HPDE6-E6E7 (cell line): Measurements from ENCODE around the gene XAF1.
"Not testable (repeated sequence)": the region's sequence is repeated elsewhere in the genome, so short reads cannot be mapped to it uniquely, and the experiment has no call there.

ENCODE experiments used
- DNase-seq: peaks from one replicate; pipeline ENCODE4 v3.0.0; 2011; ENCODE audit warnings: missing footprints; ENCODE audit errors: extremely low spot score

Gene XAF1

DNA sequence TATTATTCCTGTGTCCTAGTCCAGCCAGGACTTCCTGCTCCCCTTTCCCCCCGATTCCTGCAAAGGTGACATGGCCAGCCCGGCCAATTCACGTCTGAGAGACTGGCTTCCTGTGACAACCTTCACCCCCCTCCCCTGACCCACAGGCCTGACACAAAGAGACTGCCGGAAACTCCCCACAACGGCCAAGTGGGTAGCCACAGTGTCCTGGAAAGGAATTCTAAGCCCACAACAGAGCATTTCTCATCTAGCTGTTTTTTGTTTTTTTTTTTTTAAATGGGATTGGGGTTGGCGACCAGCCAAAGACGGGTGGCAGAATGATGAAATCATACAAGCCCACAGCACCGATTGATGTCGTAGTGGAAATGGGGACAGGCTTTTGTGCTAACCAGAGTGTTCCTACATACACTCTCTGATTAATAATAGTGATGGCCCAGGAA lies 2.8 kb upstream of the XAF1 start:
- no peak for DNase-seq

DNA sequence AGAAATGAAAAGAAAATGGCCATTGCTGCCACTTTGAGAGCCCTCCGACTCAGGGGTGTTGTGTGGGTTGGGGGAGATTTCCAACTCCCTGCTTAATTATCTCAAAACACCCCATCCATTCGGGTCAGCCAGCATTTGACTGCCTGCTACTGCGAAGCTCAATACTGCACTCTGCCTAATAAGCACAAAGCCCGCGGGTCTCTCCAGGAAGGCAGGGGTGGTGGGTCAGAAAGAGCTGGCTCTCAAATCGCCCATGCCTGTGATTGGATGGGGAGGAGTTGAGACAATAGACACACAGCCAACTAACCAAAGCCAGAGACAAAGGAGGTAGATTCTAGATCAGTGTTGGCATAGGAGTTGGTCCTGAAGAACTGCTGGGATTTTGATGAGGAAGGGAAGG lies 2.3 kb upstream of the XAF1 start:
- DNase-seq: no peak

DNA sequence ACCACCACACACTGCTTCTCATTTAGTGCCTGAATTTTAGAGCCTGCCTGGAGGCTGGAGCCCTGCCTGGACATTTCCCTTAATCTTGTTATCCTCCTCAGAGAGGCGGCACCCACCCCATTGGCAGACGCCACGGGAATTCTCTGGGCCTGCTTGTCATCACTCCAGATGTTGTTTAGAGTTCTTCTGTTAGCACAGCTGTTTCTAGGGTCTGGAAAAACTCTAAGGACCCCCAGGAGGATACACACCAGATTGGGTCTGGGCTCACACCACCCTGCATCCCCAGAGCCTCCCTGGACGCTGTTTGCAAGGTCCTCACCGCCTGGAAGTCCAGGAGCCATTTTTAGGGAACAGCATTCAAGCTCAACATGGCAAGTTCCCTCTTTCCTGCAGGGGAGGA lies 565 bp upstream of the XAF1 start:
- no peak for DNase-seq

DNA sequence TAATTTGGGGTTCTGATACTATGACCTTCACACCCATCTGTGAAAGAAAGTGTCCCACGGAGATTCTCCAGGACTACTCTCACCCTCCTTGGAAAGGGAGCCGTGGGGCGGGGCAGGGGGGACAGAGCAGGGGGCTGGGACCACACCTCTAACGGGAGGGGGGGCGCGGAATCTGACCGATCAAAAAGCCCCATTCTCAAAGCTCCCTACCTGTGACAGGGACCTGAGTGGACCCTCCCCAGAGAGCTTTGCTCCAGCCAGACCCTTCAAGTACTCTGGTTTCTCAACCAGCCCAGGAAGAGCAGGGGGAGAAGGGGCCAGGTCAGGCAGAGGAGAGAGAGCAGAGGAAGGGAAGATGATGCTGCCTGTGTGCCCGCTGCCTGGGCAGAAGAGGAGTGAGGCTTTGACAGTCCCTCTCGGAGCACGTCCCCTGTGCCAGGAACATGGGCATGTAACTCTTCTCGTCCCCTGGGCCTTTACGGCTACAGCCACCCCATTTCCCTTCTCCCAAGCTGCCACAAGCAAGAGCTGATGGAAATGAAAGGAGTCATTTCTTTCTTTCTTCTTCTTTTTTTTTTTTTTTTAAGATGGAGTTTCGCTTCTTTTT lies 682 bp downstream of the XAF1 start:
- no peak for DNase-seq

DNA sequence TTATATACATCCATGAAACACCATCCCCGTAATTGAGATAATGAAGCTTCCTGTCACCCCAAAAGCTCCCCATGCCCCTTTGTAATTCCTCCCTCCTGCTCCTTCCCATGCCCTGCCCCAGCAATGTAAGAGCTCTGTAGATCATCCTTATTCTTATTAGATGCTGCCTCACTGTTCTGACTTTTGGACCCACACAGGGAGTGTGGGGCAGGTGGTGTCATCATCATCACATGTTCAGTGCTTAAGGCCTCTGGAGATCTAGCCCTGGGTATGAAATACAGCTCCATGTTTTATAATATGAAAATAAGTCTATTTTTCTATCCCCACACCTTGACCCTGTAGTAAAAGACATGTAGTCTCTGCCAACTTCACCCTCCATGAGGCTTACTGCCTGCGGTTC lies 1.9 kb downstream of the XAF1 start:
- DNase-seq: no peak

DNA sequence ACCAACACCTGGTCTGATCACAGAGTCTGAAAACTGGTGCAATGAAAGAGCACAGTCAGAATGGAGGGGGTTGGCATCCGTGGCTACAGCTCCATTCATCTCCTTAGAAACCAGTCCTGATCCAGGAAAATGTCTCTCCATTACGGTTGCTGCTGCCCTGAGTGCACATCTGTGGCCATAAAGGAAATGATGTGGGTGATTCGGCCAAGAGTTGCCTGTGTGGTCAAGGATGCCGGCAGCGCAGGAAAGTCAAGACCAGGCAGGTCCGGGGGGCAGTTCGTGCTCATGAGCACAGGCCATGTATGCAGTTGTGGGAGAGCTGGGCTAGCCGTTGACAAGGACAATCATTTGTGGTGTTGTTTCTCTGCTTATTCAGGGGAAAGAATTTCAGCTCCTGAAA lies 5.9 kb downstream of the XAF1 start:
- DNase-seq: no peak

DNA sequence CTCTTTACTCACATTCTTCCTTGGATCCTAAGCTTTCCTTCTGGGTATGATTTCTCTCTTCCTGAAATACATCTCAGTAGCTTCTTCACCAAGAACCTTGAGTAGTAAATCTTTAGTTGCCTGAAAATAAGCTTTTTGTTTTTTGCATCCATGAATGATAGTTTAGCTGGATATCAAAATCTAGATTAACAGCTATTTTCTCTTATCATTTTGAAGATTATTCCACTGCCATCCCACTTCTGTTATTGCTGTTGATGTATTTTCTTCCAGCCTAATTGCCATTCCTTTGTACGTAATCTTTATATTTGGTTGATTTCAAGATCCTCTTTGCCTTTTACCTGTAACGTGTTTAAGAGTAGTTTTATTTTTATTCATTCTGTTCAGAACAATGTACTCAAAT lies 12.6 kb downstream of the XAF1 start:
- DNase-seq: no peak

DNA sequence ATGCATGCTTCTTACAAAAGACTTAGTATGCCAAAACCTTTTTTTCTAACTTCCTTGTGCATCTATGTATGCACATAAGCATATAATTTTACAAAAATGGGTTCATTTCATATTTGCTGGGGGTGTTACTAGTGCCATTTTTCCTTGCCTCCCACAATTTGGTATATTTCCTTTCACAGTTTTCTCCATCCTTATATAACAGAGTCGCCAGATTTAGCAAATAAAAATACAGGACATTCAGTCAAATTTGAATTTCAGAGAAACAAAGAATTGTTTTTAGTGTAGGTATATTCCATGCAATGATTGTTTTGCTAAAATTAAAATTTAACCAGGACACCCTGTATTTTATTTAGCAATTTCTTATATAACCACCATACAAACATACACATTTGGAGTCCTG lies 16.2 kb downstream of the XAF1 start:
- no peak for DNase-seq

DNA sequence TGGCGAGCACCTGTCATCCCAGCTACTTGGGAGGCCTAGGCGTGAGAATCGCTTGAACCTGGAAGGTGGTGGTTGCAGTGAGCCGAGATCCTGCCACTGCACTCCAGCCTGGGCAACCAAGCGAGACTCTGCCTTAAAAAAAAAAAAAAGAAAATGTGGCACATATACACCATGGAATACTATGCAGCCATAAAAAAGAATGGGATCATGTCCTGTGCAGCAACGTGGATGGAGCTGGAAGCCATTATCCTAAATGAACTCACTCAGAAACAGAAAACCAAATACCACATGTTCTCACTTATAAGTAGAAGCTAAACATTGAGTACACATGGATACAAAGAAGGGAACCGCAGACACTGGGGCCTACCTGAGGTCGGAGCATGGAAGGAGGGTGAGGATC lies 19.1 kb downstream of the XAF1 start:
- DNase-seq: not testable (repeated sequence)

DNA sequence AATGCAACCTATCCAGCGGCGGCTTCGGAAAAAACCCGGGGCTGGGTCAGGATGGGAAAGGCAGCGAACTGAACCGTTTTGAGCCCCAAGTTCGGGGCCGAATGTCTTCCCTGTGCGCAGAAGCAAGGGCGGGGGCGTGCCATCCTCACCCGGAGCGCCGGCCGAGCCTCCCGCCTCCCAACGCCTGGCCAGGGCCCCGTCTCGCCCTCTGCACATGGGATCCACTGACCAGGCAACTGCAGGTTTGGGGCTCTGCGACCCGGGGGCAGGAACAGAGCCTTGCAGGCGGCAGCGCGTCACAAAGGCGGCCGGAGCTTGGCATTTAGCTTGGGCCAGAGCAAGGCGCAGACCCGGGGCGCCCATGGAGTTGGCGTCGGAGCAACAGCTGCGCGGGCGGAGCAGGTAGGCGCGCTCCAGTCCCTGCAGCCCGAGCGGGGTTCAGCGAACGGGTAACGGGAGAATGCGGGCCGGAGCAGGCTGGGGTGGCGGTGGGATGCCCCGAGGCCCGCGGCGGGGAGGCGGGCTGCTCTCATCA lies 20.1 kb downstream of the XAF1 start, which contains the start of gene FBXO39:
TSS of gene FBXO39 (plus strand) at position 345 of the 535 bp plus-strand sequence. CDS start 3,654 bp downstream, outside the sequence.
- DNase-seq: no peak

DNA sequence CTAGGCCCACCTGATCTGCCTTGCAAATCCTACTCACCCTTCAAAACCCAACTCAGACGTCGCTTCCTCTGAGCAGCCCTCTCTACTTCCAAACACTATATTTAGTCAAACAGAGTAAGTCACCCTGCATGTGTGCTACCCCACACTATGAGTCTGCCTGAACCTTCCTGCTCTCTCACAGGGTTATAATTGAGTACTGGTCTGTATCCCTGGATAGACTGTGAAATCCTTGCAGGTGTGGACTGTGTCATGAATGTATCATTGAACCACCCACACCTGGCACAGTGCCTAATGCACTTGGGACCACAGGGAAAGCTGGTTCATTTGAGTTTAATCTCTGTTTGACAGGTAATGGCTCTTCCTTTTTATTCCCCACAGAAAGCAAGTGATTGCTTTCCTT lies 23.6 kb downstream of the XAF1 start:
- DNase-seq: no peak

DNA sequence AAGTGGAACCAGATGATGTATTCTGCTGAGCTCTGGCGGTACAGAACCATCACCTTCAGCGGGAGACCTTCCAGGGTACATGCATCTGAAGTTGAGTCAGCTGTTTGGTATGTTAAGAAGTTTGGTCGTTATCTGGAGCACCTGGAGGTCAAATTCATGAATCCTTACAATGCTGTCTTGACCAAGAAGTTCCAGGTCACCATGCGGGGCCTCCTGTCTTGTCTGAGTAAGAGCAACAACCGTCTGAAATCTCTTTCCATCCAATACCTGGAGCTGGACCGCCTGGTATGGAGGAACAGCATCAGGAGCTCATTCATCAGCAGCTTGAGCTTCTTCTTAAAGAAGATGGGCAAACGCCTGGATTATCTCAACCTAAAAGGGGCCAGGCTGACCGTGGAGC lies 24.2 kb downstream of the XAF1 start:
- DNase-seq: no peak

DNA sequence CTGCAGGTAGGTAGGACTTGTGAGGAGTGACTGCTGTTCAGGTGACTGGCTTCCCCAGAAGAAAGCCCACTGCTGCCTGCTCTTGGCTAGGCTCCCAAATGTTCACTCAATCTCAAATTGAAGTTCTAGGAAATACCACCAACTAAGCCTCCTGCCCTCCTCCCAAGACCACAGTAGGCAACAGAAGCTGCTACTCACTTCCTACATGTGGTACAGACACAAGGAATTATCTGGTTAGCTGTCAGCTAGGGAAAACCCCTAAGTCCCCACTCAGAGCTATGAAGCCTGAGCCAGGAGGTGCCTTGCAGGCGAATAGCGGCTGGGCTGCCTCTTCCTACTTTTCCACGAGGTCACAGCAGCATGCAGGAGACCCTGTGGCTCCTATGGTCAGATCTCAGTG lies 25.0 kb downstream of the XAF1 start:
- DNase-seq: no peak

DNA sequence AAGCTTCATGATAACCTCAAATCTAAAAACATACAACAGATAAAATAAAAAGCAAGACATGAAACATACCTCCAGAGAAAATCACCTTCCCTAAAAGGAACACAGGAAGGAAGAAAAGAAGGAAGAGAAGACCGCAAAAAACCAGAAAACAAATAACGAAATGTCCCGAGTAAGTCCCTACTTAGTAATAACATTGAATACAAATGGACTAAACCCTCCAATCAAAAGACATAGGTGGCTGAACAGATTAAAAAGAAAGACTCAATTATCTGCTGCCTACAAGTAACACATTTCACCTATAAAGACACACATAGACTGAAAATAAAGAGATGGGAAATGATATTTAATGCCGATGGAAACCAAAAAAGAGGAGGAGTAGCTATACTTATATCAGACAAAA lies 26.4 kb downstream of the XAF1 start:
- no peak for DNase-seq

DNA sequence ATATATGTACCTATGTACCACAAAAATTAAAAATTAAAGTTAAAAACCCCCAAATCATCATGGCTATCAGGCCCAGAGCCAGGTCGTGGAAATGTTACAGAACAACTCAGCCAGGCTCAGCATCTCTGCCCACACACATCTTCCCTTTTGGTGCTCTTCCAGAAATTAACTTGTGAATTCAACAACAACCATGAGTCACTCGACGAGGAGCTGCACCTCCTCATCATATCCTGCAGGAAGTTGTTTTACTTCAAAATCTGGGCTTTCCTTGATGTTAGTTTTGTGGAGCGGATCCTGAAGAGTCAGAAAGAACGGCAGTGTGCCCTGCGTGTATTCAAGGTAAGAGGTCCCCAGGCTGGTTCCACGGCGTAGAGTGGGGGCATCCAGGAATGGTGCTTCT lies 30.8 kb downstream of the XAF1 start:
- DNase-seq: no peak

DNA sequence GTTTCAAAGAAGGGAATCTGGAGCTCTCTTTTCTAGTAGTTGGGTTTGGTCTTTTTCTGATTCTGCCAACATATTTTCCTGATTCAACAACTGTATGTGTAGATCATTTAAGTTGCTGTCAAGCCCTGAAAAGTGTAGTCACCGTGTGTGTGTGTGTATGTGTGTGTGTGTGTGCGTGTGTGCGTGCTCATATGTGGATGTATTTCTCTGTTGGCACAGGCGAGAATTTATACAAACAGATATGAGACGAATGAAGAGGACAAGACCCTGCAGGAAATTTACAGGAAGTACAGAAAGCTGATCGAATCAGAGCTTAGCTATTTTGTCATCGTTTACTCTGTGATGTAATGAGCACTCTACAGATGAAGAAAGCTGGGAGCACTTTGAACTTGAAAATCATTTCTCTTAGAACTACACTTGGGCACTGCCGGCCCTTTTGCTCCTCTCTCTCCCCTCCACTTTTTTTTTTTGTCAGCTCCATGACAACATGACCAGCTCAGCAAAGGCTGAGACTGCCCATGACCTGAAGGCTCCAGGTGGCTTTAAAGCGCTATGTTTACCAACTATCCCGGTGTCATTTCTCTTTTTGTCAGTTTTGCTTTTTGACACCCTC lies 31.3 kb downstream of the XAF1 start:
- no peak for DNase-seq

DNA sequence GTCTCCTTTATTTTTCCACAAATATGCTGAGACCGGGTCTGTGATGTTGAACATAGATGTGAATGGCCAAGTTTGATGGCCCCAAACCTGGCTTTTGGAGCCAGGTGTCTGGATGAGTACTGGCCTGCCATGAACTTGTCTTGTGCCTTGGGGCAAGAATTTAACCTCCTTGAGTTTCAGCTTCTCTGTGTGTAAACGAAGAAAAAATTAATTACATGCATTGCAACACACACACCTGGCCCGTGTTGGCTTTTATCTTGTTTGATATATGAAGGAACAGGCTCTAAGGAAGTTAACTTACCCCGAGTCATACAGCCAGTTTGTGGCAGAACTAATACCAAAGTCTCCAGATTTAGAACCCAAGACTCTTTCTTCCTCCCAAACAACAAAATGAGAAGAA lies 33.3 kb downstream of the XAF1 start:
- DNase-seq: no peak

DNA sequence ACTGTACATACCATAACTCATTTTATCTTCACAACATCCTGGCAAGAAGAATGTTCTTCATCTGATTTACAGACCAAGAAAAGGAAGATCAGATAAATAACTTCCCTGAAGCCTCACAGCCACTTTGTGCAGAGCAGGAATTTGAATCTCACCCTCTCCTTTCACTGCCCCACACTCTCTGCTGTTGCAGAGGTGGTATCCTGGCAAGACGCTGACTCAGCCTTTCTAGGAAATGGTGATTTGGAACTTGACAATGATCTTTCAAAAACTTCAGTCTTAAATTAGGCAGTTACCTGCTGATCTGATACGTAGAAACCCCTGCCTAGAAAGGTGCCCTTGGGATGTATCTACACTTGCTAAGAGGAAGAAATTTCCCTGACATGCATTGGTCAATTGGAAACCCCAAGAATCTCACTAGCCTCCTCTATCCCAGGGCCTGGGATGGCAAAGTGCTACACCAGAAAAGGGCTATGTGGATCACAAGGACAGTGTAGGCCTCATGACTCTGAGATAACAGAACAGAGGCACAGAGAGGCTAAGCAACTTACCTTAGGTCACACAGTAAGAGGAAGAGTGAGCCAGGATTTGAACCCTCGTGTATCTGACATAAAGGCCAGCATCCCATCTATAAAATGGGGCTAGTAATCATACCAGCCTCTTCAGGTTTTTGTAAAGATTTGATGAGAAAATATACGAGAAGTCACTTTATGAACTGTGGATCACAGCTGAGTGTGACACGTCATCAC lies 38.1 kb downstream of the XAF1 start:
- DNase-seq: no peak

DNA sequence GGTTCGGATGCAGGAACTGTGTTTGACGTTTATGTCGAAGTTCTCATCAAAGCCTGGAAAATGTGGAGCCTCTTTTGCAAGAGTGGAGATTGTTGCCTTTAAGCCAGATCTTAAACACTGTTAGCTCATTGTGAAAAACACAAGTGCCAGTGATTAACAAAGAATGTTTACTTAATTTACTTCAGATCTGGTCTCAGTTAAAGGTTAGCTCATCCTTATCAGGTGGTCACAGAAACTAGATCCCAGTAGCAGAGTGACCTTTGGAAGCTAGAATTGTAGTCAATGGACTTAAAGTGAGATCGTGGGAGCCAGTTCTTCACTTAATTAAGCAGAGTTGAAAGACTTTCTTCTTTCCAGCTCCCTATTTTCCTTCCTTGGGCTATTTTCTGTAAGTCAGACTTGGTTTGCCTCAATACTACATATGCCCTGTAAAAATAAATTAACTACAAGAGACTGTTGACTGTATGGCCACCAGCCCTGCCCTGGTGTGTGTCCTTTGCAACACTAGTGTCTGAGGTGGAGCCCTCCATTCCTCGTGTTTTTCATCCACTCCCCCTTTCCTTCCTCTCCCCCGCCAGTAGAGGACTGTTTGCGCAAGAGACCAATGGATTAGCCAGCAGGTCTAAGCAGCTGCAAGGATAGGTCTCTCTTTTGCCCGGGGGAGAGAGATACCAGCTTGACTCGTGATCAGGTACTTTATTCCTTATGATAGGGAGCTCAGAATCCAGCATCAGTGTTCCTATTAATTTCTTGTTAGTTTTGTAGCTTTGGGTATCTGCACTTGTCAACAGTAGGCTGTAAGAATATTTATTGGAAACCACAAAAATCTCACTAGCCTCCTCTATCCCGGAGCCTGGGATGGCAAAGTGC lies 40.4 kb downstream of the XAF1 start:
- DNase-seq: no peak

DNA sequence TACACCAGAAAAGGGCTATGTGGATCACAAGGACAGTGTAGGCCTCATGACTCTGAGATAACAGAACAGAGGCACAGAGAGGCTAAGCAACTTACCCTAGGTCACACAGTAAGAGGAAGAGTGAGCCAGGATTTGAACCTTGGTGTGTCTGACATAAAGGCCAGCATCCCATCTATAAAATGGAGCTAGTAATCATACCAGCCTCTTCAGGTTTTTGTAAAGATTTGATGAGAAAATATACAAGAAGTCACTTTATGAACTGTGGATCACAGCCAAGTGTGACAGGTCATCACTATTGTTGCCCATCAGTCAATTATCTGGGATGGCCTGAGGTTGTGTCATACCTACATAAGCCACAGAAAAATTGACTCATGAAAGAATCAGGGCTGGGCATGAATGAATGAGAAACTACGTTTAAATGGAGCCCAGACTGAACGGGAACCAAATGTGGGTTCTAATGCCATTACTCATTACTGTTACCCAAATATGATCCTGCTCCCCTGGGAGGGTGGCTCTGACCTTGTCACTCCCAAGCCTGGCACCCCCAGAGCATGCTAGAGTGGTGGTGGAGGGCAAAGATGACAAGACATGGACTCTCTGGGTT lies 41.1 kb downstream of the XAF1 start:
- peak; percentile 47 for DNase-seq

DNA sequence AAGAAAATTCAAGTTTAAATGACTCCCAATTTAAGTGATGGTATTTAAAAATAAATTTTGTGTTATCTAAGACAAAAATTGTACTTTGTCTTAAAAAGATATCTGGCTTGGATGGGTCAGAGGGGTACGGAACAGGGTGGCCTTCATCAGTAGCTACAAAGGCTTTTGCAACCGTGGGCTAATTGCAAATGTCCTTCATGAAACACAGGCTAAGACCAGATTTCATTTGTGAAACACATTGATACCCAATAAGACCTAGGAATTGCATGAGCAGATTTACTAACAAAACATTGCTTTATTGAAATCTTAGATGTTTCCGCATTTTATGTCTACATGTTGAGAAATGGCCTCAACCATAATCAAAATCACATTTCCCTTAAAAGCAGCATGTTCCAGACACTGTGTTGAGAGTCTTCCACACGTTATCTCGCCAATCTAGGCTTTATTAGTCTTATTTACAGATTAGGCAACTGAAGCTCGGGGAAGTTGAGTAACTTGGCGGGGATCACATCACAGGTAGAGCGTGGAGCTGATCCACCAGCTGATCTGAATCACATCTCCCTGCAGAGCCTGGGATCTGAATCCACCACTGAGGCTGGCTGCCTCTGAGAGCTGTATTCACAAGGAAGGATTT lies 42.0 kb downstream of the XAF1 start:
- DNase-seq: no peak
